H1 (cell line): ENCODE data around the gene TSPEAR. TPM values are rescaled to one million over a fixed set of nuclear protein-coding genes. Genes with fewer than 3 reads are reported as not detected.

Experiments used
- CBX5 ChIP-seq: fragments of 300-800, 300-1000 bp; sonication (generic); IDR thresholded peaks from 2 replicates; pipeline ENCODE4 v1.7.1; 2016; ENCODE audit warnings: antibody characterized with exemption, low read length, low read depth
- EZH2 ChIP-seq: fragments of 200-600 bp; sonication (generic); IDR thresholded peaks from 2 replicates; pipeline ENCODE4 v1.7.1; 2012; ENCODE audit warnings: low read depth, mild to moderate bottlenecking, moderate library complexity, low read length, inconsistent platforms; ENCODE audit not compliant: severe bottlenecking
- NRF1 ChIP-seq: IDR thresholded peaks from 2 replicates; pipeline ENCODE4 v1.6.1; 2011; ENCODE audit warnings: mild to moderate bottlenecking, low read depth, low read length, improper control_type of control experiment
- PHF8 ChIP-seq: fragments of 200-600 bp; sonication (generic); conservative IDR thresholded peaks from 2 replicates; pipeline ENCODE4 v1.7.1; 2012; ENCODE audit warnings: low read depth, mild to moderate bottlenecking, inconsistent platforms, low read length, moderate library complexity
- TAF7 ChIP-seq: optimal IDR thresholded peaks from 2 replicates; pipeline ENCODE3; 2011; ENCODE audit warnings: low read depth, mild to moderate bottlenecking, inconsistent platforms, low read length, moderate library complexity, borderline replicate concordance
- TEAD4 ChIP-seq: IDR thresholded peaks from 2 replicates; pipeline ENCODE4 v1.6.1; 2012; ENCODE audit warnings: low read depth, low read length, inconsistent platforms, mixed read lengths
- polyA plus RNA-seq, 7 experiments: library from polyadenylated mRNA; depleted of rRNA in 3 of 7; stranded (reverse) in 5 of 7; unstranded in 2 of 7; fragments of >200 nt in 5 of 7; fragments of 200-250 nt in 2 of 7; gene quantifications; 1 replicate in 5 of 7; 2 replicates in 1 of 7; 4 replicates in 1 of 7; pipeline versions ENCODE4 v1.2.1 to v1.2.3, GENCODE V29; 2011 to 2013; ENCODE audit warnings: missing spikeins in 2 of 7, mixed read lengths in 2 of 7
- total RNA-seq: library from RNA; stranded (reverse); fragmentation: NEBNext Ultra II Directional; extraction: Animal tissue kit (Norgen Biotek cat#: 25700); gene quantifications from 2 replicates; pipeline ENCODE4 v1.2.1, GENCODE V29; 2021
- TF ChIP-seq, protein P1 (sequence below): fragments of 300-600 bp; sonication (generic); IDR thresholded peaks from 2 replicates; pipeline ENCODE4 v1.7.1; 2012; ENCODE audit warnings: low read length, moderate library complexity, mild to moderate bottlenecking, inconsistent platforms; ENCODE audit not compliant: insufficient replicate concordance
- TF ChIP-seq, protein P2 (sequence below): IDR thresholded peaks from 2 replicates; pipeline ENCODE4 v1.6.1; 2012; ENCODE audit warnings: inconsistent platforms

The TSPEAR gene
- total and polyA plus RNA-seq, 2 of the 8 experiments (the other 6 are each of a cell fraction or from before 2014, with no cell fraction given): 0.58 to 0.89 TPM

DNA sequence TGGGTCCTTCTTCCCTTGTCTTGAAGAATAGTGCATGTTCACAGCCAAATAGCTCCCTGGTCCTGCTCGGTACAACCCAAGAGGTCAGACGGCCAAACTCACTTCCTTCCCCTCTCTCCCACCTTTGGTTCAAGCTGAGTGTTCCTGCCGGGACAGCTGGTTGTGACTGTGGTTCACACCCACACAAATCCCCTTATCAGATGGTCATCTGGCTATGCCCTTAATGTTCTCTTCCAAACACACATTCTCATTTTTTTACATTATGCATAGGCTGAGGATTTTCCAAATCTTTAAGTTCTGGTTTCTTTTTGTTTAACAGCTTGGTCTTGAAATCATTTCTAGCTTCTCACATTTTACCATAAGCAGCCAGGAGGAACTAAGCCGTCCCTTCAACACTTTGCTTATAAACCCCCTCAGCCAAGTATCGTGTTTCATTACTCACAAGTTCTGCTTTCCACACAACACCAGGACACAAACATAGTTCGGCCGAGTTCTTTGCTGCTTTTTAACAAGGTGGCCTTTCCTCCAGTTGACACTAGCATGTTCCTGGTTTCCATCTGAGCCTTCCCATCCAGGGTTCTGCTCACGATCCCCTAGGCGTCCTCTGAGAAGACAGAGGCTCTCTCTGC lies 19.7 kb upstream of the TSPEAR start (continued):
- TF ChIP-seq, protein P1, sequence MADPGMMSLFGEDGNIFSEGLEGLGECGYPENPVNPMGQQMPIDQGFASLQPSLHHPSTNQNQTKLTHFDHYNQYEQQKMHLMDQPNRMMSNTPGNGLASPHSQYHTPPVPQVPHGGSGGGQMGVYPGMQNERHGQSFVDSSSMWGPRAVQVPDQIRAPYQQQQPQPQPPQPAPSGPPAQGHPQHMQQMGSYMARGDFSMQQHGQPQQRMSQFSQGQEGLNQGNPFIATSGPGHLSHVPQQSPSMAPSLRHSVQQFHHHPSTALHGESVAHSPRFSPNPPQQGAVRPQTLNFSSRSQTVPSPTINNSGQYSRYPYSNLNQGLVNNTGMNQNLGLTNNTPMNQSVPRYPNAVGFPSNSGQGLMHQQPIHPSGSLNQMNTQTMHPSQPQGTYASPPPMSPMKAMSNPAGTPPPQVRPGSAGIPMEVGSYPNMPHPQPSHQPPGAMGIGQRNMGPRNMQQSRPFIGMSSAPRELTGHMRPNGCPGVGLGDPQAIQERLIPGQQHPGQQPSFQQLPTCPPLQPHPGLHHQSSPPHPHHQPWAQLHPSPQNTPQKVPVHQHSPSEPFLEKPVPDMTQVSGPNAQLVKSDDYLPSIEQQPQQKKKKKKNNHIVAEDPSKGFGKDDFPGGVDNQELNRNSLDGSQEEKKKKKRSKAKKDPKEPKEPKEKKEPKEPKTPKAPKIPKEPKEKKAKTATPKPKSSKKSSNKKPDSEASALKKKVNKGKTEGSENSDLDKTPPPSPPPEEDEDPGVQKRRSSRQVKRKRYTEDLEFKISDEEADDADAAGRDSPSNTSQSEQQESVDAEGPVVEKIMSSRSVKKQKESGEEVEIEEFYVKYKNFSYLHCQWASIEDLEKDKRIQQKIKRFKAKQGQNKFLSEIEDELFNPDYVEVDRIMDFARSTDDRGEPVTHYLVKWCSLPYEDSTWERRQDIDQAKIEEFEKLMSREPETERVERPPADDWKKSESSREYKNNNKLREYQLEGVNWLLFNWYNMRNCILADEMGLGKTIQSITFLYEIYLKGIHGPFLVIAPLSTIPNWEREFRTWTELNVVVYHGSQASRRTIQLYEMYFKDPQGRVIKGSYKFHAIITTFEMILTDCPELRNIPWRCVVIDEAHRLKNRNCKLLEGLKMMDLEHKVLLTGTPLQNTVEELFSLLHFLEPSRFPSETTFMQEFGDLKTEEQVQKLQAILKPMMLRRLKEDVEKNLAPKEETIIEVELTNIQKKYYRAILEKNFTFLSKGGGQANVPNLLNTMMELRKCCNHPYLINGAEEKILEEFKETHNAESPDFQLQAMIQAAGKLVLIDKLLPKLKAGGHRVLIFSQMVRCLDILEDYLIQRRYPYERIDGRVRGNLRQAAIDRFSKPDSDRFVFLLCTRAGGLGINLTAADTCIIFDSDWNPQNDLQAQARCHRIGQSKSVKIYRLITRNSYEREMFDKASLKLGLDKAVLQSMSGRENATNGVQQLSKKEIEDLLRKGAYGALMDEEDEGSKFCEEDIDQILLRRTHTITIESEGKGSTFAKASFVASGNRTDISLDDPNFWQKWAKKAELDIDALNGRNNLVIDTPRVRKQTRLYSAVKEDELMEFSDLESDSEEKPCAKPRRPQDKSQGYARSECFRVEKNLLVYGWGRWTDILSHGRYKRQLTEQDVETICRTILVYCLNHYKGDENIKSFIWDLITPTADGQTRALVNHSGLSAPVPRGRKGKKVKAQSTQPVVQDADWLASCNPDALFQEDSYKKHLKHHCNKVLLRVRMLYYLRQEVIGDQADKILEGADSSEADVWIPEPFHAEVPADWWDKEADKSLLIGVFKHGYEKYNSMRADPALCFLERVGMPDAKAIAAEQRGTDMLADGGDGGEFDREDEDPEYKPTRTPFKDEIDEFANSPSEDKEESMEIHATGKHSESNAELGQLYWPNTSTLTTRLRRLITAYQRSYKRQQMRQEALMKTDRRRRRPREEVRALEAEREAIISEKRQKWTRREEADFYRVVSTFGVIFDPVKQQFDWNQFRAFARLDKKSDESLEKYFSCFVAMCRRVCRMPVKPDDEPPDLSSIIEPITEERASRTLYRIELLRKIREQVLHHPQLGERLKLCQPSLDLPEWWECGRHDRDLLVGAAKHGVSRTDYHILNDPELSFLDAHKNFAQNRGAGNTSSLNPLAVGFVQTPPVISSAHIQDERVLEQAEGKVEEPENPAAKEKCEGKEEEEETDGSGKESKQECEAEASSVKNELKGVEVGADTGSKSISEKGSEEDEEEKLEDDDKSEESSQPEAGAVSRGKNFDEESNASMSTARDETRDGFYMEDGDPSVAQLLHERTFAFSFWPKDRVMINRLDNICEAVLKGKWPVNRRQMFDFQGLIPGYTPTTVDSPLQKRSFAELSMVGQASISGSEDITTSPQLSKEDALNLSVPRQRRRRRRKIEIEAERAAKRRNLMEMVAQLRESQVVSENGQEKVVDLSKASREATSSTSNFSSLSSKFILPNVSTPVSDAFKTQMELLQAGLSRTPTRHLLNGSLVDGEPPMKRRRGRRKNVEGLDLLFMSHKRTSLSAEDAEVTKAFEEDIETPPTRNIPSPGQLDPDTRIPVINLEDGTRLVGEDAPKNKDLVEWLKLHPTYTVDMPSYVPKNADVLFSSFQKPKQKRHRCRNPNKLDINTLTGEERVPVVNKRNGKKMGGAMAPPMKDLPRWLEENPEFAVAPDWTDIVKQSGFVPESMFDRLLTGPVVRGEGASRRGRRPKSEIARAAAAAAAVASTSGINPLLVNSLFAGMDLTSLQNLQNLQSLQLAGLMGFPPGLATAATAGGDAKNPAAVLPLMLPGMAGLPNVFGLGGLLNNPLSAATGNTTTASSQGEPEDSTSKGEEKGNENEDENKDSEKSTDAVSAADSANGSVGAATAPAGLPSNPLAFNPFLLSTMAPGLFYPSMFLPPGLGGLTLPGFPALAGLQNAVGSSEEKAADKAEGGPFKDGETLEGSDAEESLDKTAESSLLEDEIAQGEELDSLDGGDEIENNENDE: no peak
- TF ChIP-seq TEAD4 (no peak), PHF8 (no peak), NRF1 (no peak), CBX5 (no peak), EZH2 (no peak), TAF7 (no peak)
- TF ChIP-seq, protein P2, sequence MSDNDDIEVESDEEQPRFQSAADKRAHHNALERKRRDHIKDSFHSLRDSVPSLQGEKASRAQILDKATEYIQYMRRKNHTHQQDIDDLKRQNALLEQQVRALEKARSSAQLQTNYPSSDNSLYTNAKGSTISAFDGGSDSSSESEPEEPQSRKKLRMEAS: no peak
- TF ChIP-seq, all 59 proteins: peak for 0
